Activated T-cell treated with anti-CD3 and anti-CD28 coated beads for 1 hour (primary cell): ENCODE results near the gene MYO1B.

Experiments
- DNase-seq: peaks from one replicate; pipeline ENCODE4 v3.0.0-alpha.2; 2020; ENCODE audit warnings: low read depth

Gene MYO1B

GRCh38 chr2:191298306-191298705 is 53.1 kb downstream of the MYO1B start:
- DNase-seq = no peak

GRCh38 chr2:191299010-191299409 is 53.8 kb downstream of the MYO1B start:
- no peak for DNase-seq

- DNase-seq = no peak
These were observed 54.7 kb downstream of the MYO1B start for GRCh38 chr2:191299866-191300265.

GRCh38 chr2:191301971-191302370 is 56.8 kb downstream of the MYO1B start:
- no peak for DNase-seq

GRCh38 chr2:191302459-191303139 is 57.4 kb downstream of the MYO1B start:
- DNase-seq = no peak

- DNase-seq = no peak
These were observed 58.2 kb downstream of the MYO1B start for GRCh38 chr2:191303140-191304005.

GRCh38 chr2:191304939-191305875 is 60.0 kb downstream of the MYO1B start:
- no peak for DNase-seq

GRCh38 chr2:191308026-191308425 is 62.8 kb downstream of the MYO1B start:
- no peak for DNase-seq

- no peak for DNase-seq
These were observed 66.0 kb downstream of the MYO1B start for GRCh38 chr2:191311156-191311555.

- DNase-seq = no peak
These were observed 66.4 kb downstream of the MYO1B start for GRCh38 chr2:191311627-191312026.

- no peak for DNase-seq
These were observed 67.0 kb downstream of the MYO1B start for GRCh38 chr2:191312163-191312562.

- no peak for DNase-seq
These were observed 67.5 kb downstream of the MYO1B start for GRCh38 chr2:191312662-191313061.

- DNase-seq = no peak
These were observed 69.6 kb downstream of the MYO1B start for GRCh38 chr2:191314697-191315364.

- DNase-seq = no peak
These were observed 70.2 kb downstream of the MYO1B start for GRCh38 chr2:191315365-191315752.

- DNase-seq = no peak
These were observed 71.2 kb downstream of the MYO1B start for GRCh38 chr2:191316246-191316994.

- no peak for DNase-seq
These were observed 73.0 kb downstream of the MYO1B start for GRCh38 chr2:191318037-191318728.

- DNase-seq = no peak
These were observed 73.5 kb downstream of the MYO1B start for GRCh38 chr2:191318729-191319078.

- DNase-seq = no peak
These were observed 74.0 kb downstream of the MYO1B start for GRCh38 chr2:191319186-191319585.

- DNase-seq = no peak
These were observed 75.7 kb downstream of the MYO1B start for GRCh38 chr2:191320881-191321280.

GRCh38 chr2:191321861-191322662 is 76.9 kb downstream of the MYO1B start:
- DNase-seq = no peak
